Esophagus squamous epithelium (tissue), 4 donors: ENCODE measurements around the gene C6orf47.

Experiments used
- POLR2A ChIP-seq, 4 donors: fragments of 450-650 bp; IDR thresholded peaks; one replicate each; pipeline ENCODE4 v1.6.1; 2017; ENCODE audit warnings: antibody characterized with exemption in 4 of 4, mild to moderate bottlenecking in 4 of 4, moderate library complexity in 3 of 4
- TF ChIP-seq, protein P1 (sequence below), 6 experiments: fragments of 450-650 bp in 4 of 6; fragments of 200-600 bp in 2 of 6; sonication (generic) in 2 of 6; IDR thresholded peaks; one replicate each; pipeline ENCODE4 v1.5.1; 2016 to 2019; ENCODE audit warnings: antibody characterized with exemption in 6 of 6, mild to moderate bottlenecking in 4 of 6, moderate library complexity in 4 of 6

DNA sequence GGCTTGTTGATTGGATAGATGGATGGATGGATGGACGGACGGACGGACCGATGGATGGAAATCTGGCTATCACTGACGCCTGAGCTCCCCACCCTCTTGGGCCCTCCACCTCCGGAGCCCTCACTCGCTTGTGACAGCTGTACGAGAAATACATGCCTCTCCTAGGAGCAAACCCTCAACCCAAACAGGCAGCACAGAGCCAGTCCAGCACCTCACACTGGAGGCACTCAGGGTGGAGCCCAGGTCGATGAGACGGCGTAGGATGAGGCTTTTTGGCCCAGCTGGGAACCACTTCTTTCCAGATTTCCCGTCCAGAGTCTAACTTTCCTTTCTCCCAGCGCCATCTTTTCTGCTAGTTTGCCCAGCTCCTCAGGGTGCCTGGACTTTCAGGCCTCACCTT, 23.0 kb upstream of the C6orf47 start:
- TF ChIP-seq, protein P1, sequence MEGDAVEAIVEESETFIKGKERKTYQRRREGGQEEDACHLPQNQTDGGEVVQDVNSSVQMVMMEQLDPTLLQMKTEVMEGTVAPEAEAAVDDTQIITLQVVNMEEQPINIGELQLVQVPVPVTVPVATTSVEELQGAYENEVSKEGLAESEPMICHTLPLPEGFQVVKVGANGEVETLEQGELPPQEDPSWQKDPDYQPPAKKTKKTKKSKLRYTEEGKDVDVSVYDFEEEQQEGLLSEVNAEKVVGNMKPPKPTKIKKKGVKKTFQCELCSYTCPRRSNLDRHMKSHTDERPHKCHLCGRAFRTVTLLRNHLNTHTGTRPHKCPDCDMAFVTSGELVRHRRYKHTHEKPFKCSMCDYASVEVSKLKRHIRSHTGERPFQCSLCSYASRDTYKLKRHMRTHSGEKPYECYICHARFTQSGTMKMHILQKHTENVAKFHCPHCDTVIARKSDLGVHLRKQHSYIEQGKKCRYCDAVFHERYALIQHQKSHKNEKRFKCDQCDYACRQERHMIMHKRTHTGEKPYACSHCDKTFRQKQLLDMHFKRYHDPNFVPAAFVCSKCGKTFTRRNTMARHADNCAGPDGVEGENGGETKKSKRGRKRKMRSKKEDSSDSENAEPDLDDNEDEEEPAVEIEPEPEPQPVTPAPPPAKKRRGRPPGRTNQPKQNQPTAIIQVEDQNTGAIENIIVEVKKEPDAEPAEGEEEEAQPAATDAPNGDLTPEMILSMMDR (IDR thresholded peaks at IDR 0.05), result no peak
- no peak for TF ChIP-seq POLR2A (IDR thresholded peaks at IDR 0.05)
